Peyer's patch (tissue), 4 donors: ENCODE measurements around the gene PNPO.

Experiments
- POLR2A ChIP-seq, 2 donors: fragments of 450-650 bp; IDR thresholded peaks; one replicate each; pipeline ENCODE4 v1.5.1; 2017; ENCODE audit warnings: antibody characterized with exemption in 2 of 2, mild to moderate bottlenecking in 2 of 2, moderate library complexity in 2 of 2
- TF ChIP-seq, protein P1 (sequence below), 6 experiments: fragments of 450-650 bp in 4 of 6; fragments of 200-600 bp in 2 of 6; sonication (generic) in 1 of 6; IDR thresholded peaks; one replicate each; pipeline ENCODE4 v1.5.1; 2017 to 2019; ENCODE audit warnings: antibody characterized with exemption in 6 of 6, mild to moderate bottlenecking in 3 of 6, moderate library complexity in 1 of 6

DNA sequence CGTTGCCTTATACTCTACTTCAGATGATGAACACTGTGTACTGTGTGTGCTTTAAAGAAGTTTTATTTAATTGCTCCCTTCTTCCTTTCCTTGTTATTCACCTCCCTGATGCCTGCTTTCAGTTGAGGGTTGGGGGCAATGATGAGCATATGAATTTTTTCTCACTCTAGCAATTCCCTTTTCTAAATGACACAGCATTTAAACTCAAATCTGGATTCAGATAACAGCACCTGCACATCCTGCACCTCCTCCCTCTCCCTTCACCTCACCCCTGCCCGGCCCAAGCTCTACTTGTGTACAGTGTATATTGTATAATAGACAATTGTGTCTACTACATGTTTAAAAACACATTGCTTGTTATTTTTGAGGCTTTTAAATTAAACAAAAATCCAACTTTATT is 13.0 kb upstream of the PNPO start:
- TF ChIP-seq, protein P1, sequence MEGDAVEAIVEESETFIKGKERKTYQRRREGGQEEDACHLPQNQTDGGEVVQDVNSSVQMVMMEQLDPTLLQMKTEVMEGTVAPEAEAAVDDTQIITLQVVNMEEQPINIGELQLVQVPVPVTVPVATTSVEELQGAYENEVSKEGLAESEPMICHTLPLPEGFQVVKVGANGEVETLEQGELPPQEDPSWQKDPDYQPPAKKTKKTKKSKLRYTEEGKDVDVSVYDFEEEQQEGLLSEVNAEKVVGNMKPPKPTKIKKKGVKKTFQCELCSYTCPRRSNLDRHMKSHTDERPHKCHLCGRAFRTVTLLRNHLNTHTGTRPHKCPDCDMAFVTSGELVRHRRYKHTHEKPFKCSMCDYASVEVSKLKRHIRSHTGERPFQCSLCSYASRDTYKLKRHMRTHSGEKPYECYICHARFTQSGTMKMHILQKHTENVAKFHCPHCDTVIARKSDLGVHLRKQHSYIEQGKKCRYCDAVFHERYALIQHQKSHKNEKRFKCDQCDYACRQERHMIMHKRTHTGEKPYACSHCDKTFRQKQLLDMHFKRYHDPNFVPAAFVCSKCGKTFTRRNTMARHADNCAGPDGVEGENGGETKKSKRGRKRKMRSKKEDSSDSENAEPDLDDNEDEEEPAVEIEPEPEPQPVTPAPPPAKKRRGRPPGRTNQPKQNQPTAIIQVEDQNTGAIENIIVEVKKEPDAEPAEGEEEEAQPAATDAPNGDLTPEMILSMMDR (IDR thresholded peaks at IDR 0.05), result no peak
- TF ChIP-seq POLR2A (IDR thresholded peaks at IDR 0.05), result no peak
